ENCODE measurements around the gene FLVCR1.

GRCh38 chr1:212945463-212946160 is 87.5 kb downstream of the FLVCR1 start:
- TF ChIP-seq, protein P1, sequence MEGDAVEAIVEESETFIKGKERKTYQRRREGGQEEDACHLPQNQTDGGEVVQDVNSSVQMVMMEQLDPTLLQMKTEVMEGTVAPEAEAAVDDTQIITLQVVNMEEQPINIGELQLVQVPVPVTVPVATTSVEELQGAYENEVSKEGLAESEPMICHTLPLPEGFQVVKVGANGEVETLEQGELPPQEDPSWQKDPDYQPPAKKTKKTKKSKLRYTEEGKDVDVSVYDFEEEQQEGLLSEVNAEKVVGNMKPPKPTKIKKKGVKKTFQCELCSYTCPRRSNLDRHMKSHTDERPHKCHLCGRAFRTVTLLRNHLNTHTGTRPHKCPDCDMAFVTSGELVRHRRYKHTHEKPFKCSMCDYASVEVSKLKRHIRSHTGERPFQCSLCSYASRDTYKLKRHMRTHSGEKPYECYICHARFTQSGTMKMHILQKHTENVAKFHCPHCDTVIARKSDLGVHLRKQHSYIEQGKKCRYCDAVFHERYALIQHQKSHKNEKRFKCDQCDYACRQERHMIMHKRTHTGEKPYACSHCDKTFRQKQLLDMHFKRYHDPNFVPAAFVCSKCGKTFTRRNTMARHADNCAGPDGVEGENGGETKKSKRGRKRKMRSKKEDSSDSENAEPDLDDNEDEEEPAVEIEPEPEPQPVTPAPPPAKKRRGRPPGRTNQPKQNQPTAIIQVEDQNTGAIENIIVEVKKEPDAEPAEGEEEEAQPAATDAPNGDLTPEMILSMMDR (IDR thresholded peaks at IDR 0.05 in 8 of 11, conservative IDR thresholded peaks at IDR 0.05 in 3 of 11): no peak
- no peak for TF ChIP-seq POLR2AphosphoS5 (IDR thresholded peaks at IDR 0.05)
- TF ChIP-seq POLR2A (IDR thresholded peaks at IDR 0.05): no peak

Measured in spleen (tissue), 7 donors.